Measurements from ENCODE around the gene DNASE1L2.
"Not testable (repeated sequence)": the region's sequence is repeated elsewhere in the genome, so short reads cannot be mapped to it uniquely, and the experiment has no call there.

The DNASE1L2 gene

DNA sequence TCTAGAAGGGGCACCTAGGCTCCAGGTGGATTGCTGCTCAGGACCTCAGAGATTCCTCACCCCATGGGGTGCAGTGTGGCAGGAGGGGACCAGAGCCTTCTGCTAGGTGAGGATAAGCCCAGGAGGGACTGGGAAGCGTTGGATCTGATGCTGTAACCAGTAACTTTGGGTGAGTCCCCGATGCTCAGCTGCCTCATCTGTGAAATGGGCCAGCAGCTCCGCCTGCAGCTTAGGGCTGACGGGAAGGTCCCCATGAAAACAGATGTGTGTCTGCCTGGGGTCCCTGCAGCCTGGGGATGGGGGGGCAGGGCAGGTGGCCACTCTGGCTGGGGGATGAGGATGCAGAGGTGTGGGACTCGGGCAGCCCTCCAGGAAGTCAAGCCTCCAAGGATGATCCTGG lies 37.1 kb upstream of the DNASE1L2 start:
- Histone ChIP-seq H3K9me3 (ENCODE audit: severe bottlenecking) (no peaks in the 10 kb centered on the region), H3K36me3 (peaks cover 3% of the 10 kb centered on the region), H3K27ac (no peak overlapping the region), H3K4me3 (ENCODE audit: low read depth, low read length) (no peak overlapping the region), H3K27me3 (ENCODE audit: insufficient read depth, low read depth, severe bottlenecking) (no peaks in the 10 kb centered on the region)
- DNase-seq = no peak
- TF ChIP-seq, protein P1, sequence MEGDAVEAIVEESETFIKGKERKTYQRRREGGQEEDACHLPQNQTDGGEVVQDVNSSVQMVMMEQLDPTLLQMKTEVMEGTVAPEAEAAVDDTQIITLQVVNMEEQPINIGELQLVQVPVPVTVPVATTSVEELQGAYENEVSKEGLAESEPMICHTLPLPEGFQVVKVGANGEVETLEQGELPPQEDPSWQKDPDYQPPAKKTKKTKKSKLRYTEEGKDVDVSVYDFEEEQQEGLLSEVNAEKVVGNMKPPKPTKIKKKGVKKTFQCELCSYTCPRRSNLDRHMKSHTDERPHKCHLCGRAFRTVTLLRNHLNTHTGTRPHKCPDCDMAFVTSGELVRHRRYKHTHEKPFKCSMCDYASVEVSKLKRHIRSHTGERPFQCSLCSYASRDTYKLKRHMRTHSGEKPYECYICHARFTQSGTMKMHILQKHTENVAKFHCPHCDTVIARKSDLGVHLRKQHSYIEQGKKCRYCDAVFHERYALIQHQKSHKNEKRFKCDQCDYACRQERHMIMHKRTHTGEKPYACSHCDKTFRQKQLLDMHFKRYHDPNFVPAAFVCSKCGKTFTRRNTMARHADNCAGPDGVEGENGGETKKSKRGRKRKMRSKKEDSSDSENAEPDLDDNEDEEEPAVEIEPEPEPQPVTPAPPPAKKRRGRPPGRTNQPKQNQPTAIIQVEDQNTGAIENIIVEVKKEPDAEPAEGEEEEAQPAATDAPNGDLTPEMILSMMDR (IDR thresholded peaks at IDR 0.05; ENCODE audit: low read depth, low read length) = no peak

GRCh38 chr16:2199621-2200139 lies 36.6 kb upstream of the DNASE1L2 start:
- DNase-seq = no peak
- Histone ChIP-seq H3K27ac (no peak overlapping the region), H3K27me3 (ENCODE audit: insufficient read depth, low read depth, severe bottlenecking) (no peaks in the 10 kb centered on the region), H3K4me3 (ENCODE audit: low read depth, low read length) (no peak overlapping the region), H3K9me3 (ENCODE audit: severe bottlenecking) (no peaks in the 10 kb centered on the region), H3K36me3 (peaks cover 1% of the 10 kb centered on the region)
- TF ChIP-seq, protein P1 (IDR thresholded peaks at IDR 0.05; ENCODE audit: low read depth, low read length) = no peak

DNA sequence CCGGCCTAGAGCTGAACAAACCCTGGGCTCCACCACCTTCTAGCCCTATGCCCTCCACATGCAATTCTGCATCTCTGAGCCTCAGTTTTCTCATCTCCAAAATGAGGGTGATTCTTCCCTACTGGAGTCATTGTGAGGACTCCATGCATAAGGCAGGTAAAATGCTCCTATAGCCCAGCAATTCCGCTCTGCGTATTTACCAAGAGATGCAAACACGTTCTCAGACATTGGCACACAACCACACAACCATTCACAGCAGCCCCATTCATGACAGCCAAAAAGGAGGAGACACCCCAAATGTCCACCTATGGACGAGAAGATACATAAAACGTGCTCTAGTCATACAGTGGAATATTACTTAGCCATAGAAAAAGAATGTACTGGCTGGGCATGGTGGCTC lies 35.9 kb upstream of the DNASE1L2 start:
- Histone ChIP-seq H3K36me3 (no peaks in the 10 kb centered on the region; the same call in 1 of the 2 replicates), H3K27me3 (ENCODE audit: insufficient read depth, low read depth, severe bottlenecking) (no peaks in the 10 kb centered on the region), H3K27ac (no peak overlapping the region), H3K9me3 (ENCODE audit: severe bottlenecking) (no peaks in the 10 kb centered on the region), H3K4me3 (ENCODE audit: low read depth, low read length) (no peak overlapping the region)
- TF ChIP-seq, protein P1 (IDR thresholded peaks at IDR 0.05; ENCODE audit: low read depth, low read length) = no peak
- no peak for DNase-seq

DNA sequence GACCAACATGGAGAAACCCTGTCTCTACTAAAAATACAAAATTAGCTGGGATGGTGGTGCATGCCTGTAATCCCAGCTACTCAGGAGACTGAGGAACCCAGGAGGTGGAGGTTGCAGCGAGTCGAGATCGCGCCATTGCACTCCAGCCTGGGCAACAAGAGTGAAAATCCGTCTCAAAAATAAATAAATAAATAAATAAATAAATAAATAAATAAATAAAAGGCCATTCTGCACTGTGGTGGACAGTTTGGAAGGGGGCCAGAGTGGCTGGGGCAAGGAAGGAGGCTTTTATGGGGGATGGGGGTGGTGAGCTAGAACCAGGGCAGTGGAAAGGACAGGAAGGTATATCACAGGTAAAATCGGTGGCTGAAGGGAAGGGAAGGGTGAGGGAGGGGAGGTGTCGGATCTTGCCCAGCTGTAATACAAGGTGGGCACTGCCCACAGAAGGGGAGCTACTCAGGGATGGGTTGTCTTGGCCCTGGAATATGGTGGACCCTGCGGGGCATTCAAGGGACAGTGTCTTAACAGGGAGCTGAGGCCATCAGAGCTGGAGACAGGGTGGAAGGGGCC lies 33.0 kb upstream of the DNASE1L2 start:
- H3K9me3 ChIP-seq (ENCODE audit: severe bottlenecking); H3K4me3 ChIP-seq (ENCODE audit: low read depth, low read length); H3K27me3 ChIP-seq (ENCODE audit: insufficient read depth, low read depth, severe bottlenecking); DNase-seq; H3K27ac ChIP-seq: not testable (repeated sequence)
- peaks cover 21% of the 10 kb centered on the region for H3K36me3 ChIP-seq

GRCh38 chr16:2204416-2205103 lies 31.7 kb upstream of the DNASE1L2 start:
- Histone ChIP-seq H3K27ac (peak overlapping the region; percentile 99), H3K4me3 (ENCODE audit: low read depth, low read length) (peak overlapping the region; percentile 73), H3K9me3 (ENCODE audit: severe bottlenecking) (no peaks in the 10 kb centered on the region), H3K27me3 (ENCODE audit: insufficient read depth, low read depth, severe bottlenecking) (no peaks in the 10 kb centered on the region), H3K36me3 (peaks cover 34% of the 10 kb centered on the region)
- DNase-seq = no peak
- TF ChIP-seq, protein P1 (IDR thresholded peaks at IDR 0.05; ENCODE audit: low read depth, low read length) = no peak

GRCh38 chr16:2205104-2205966 lies 30.9 kb upstream of the DNASE1L2 start, which contains the start of gene MLST8:
MLST8 (plus strand) TSS chr16:2205454; CDS start chr16:2206086, 632 bp downstream.
- TF ChIP-seq, protein P1 (IDR thresholded peaks at IDR 0.05; ENCODE audit: low read depth, low read length) = no peak
- Histone ChIP-seq H3K27me3 (ENCODE audit: insufficient read depth, low read depth, severe bottlenecking) (no peaks in the 10 kb centered on the region), H3K9me3 (ENCODE audit: severe bottlenecking) (no peaks in the 10 kb centered on the region), H3K36me3 (peaks cover 42% of the 10 kb centered on the region), H3K4me3 (ENCODE audit: low read depth, low read length) (peak within 1 kb of the TSS; percentile 73), H3K27ac (peak within 1 kb of the TSS; percentile 99)
- peak; percentile 77 for DNase-seq
